Activated CD4-positive, alpha-beta T cell treated with anti-CD3 and anti-CD28 coated beads for 1 hour (primary cell): ENCODE measurements around the gene ZNF385C.
A peak's percentile ranks its signal among the peaks of the same experiment; 100 is the strongest.
"Not testable (repeated sequence)": the region's sequence is repeated elsewhere in the genome, so short reads cannot be mapped to it uniquely, and the experiment has no call there.

Experiments used
- DNase-seq: peaks from one replicate; pipeline ENCODE4 v3.0.0-alpha.2; 2020

ZNF385C gene

GRCh38 chr17:42016941-42017865, 81.1 kb downstream of the ZNF385C start, which contains the start of gene DNAJC7:
Gene DNAJC7, minus strand, starts transcription at chr17:42017439. Its CDS starts 23 bp downstream, at chr17:42017416.
- DNase-seq, result peak; percentile 82

GRCh38 chr17:42016411-42016831, 81.9 kb downstream of the ZNF385C start:
- no peak for DNase-seq

- DNase-seq, result not testable (repeated sequence)
Measured at GRCh38 chr17:42013740-42014139, 84.5 kb downstream of the ZNF385C start.

- not testable (repeated sequence) for DNase-seq
Measured at GRCh38 chr17:42012363-42012762, 85.9 kb downstream of the ZNF385C start.

- DNase-seq, result no peak
Measured at GRCh38 chr17:42010898-42011516, 87.3 kb downstream of the ZNF385C start.

- not testable (repeated sequence) for DNase-seq
Measured at GRCh38 chr17:42010266-42010680, 88.0 kb downstream of the ZNF385C start.

- DNase-seq, result no peak
Measured at GRCh38 chr17:42009170-42009569, 89.1 kb downstream of the ZNF385C start.

GRCh38 chr17:42005166-42005565, 93.1 kb downstream of the ZNF385C start:
- no peak for DNase-seq

- no peak for DNase-seq
Measured at GRCh38 chr17:42002792-42003301, 95.4 kb downstream of the ZNF385C start.

- DNase-seq, result no peak
Measured at GRCh38 chr17:42002175-42002791, 96.0 kb downstream of the ZNF385C start.

GRCh38 chr17:42001729-42002128, 96.5 kb downstream of the ZNF385C start:
- DNase-seq, result no peak

- no peak for DNase-seq
Measured at GRCh38 chr17:42000413-42001133, 97.7 kb downstream of the ZNF385C start.

- no peak for DNase-seq
Measured at GRCh38 chr17:41998497-41998896, 99.8 kb downstream of the ZNF385C start.

- DNase-seq, result no peak
Measured at GRCh38 chr17:41996855-41997164, 101.5 kb downstream of the ZNF385C start.

- DNase-seq, result no peak
Measured at GRCh38 chr17:41992576-41992975, 105.7 kb downstream of the ZNF385C start.

GRCh38 chr17:41989702-41990419, 108.4 kb downstream of the ZNF385C start:
- DNase-seq, result no peak

- DNase-seq, result no peak
Measured at GRCh38 chr17:41988418-41988817, 109.9 kb downstream of the ZNF385C start.

GRCh38 chr17:41987642-41988041, 110.6 kb downstream of the ZNF385C start:
- no peak for DNase-seq

GRCh38 chr17:41986634-41987033, 111.6 kb downstream of the ZNF385C start:
- DNase-seq, result no peak

- DNase-seq, result no peak
Measured at GRCh38 chr17:41985919-41986318, 112.4 kb downstream of the ZNF385C start.

- no peak for DNase-seq
Measured at GRCh38 chr17:41984454-41984853, 113.8 kb downstream of the ZNF385C start.
